Measurements from ENCODE around the gene IRGQ.

DNA sequence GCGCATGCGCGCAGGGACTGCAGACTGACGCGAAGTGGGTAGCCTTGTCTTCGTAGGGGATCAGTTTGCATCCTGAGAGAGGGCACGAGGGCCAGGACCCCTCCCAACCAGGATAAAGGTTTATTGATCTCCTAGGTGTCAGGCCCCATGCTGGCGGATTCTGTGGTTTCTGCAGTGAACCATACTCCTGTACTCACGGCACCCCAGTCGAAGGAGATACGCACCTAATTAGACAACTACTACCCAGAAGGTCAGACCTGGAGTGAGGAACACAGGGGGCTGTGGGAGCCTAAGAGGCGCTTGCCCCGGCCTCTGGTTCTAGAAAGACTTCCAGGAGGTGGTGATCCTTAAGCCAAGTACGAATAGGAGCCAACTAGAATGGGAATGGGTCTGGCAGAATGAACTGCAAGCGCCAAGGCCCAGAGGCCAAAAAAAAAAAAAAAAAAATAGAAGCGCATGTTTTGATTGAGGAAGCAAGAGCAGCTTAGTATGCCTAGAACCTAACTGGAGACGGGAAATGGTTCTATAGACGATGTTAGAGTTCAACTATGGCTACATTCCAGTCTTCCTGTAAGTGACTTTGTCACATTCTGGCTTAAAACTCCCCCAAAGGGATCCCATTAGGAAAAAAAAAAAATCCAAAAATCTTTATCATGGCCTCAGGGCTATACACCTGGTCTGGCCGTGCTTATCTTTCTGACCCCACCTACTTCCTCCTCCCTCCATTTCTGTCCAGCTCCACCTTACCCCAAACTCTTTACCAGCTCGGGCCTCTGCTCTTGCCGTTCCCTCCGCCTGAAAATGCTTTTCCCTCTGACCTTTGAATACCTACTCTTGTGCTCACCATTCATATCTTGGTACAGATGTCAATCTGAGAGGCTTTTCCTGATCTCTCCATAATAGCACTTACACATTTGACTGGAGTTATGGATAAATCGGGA is 24.4 kb upstream of the IRGQ start:
- TF ChIP-seq CTCF (IDR thresholded peaks at IDR 0.05) (no peak), ELF4 (CRISPR knock-in tag; IDR thresholded peaks at IDR 0.05; ENCODE audit: low read depth) (no peak), ATF2 (CRISPR knock-in tag; IDR thresholded peaks at IDR 0.05; ENCODE audit: borderline replicate concordance, low read depth) (no peak), ATF1 (CRISPR knock-in tag; IDR thresholded peaks at IDR 0.05) (no peak), NFE2L1 (CRISPR knock-in tag; IDR thresholded peaks at IDR 0.05) (no peak), IRF2 (CRISPR knock-in tag; IDR thresholded peaks at IDR 0.05; ENCODE audit: borderline replicate concordance, low read depth) (no peak)
- TF ChIP-seq, protein P1, sequence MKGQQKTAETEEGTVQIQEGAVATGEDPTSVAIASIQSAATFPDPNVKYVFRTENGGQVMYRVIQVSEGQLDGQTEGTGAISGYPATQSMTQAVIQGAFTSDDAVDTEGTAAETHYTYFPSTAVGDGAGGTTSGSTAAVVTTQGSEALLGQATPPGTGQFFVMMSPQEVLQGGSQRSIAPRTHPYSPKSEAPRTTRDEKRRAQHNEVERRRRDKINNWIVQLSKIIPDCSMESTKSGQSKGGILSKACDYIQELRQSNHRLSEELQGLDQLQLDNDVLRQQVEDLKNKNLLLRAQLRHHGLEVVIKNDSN (CRISPR knock-in tag; IDR thresholded peaks at IDR 0.05), result no peak

Measured in WTC11 (cell line).